ENCODE results near the gene MTARC2. TPM values are rescaled to one million over a fixed set of nuclear protein-coding genes. Genes with fewer than 3 reads are reported as not detected.

Gene MTARC2
- total RNA-seq, 6 experiments from 2014 or later = 41.8 to 140 (median 86.6) TPM

- peaks cover 0 to 64% (median 30%) of the 10 kb centered on the region in 4 donors for H3K4me1 ChIP-seq
- ATAC-seq (peak; percentile 52 to 69 (median 58)), DNase-seq (peak; percentile 70 to 89 (median 87))
- H3K27ac ChIP-seq = peak overlapping the region; percentile 43 to 92 (median 88)
- H3K27me3 ChIP-seq = no peaks in the 10 kb centered on the region
- intact Hi-C loops (cut with DNase I) = no loop called here
- TF ChIP-seq CTCF (IDR thresholded peaks at IDR 0.05) (no peak), POLR2A (IDR thresholded peaks at IDR 0.05) (no peak)
- 6% methylated on average over 16 of the region's 32 CpGs for WGBS (ENCODE audit: insufficient coverage, low coverage, low lambda C conversion rate, missing lambda C conversion rate)
- H3K4me3 ChIP-seq = peak overlapping the region; percentile 44 to 67 (median 61)
- peaks cover 0 to 22% (median 7%) of the 10 kb centered on the region in 4 donors for H3K36me3 ChIP-seq
- H3K9me3 ChIP-seq = no peaks in the 10 kb centered on the region
Measured at GRCh38 chr1:220787069-220787619, 39.0 kb downstream of the MTARC2 start.

GRCh38 chr1:220788900-220789299, 40.8 kb downstream of the MTARC2 start:
- DNase-seq = peak; percentile 53 to 89 (median 82)
- Histone ChIP-seq H3K27me3 (no peaks in the 10 kb centered on the region), H3K36me3 (peaks cover 0 to 5% (median 0%) of the 10 kb centered on the region in 4 donors), H3K9me3 (no peaks in the 10 kb centered on the region), H3K4me1 (peaks cover 0 to 75% (median 30%) of the 10 kb centered on the region in 4 donors), H3K27ac (peak overlapping the region; percentile 21 to 92 (median 88)), H3K4me3 (no peak overlapping the region)
- no peak for TF ChIP-seq POLR2A (IDR thresholded peaks at IDR 0.05)
- TF ChIP-seq CTCF (IDR thresholded peaks at IDR 0.05) = no peak
- ATAC-seq = peak; percentile 7 to 55 (median 28)
- intact Hi-C loops (cut with DNase I) = no loop called here
- 21% methylated on average over 7 of the region's 7 CpGs for WGBS (ENCODE audit: insufficient coverage, low coverage, low lambda C conversion rate, missing lambda C conversion rate)

DNA sequence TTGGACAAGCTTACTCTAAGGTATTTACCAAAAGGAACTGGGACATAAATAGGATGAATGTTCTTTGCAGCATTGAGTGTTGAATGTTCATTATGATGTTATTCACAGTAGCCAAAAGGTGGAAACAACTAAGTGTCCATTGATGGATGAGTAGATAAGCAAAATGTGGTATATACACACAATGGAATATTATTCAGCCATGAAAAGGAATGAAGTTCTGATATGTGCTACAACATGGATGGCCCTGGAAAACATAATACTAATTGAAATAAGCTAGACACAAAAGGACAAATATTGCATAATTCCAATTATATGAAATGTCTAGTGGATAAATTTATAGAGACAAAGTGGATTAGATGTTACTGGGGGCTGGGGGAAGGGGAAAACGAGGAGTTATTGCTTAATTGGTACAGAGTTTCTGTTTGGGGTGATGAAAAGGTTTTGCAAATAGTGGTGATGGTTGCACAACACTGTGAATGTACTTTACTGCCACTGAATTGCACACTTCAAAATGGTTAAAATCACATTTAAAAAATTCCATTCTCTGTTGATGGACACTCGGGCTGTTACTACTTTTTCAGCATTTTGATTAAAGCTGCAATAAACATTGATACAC, 41.5 kb downstream of the MTARC2 start:
- TF ChIP-seq CTCF (IDR thresholded peaks at IDR 0.05) (no peak), POLR2A (IDR thresholded peaks at IDR 0.05) (no peak)
- no peaks in the 10 kb centered on the region for H3K27me3 ChIP-seq
- intact Hi-C loops (cut with DNase I) = no loop called here
- H3K27ac ChIP-seq = peak overlapping the region; percentile 1 to 92 (median 88)
- no peaks in the 10 kb centered on the region for H3K9me3 ChIP-seq
- DNase-seq (no peak), ATAC-seq (peak in 3 of 4 donors; percentile 3 to 40 (median 19))
- H3K4me3 ChIP-seq = no peak overlapping the region
- H3K4me1 ChIP-seq = peaks cover 0 to 72% (median 27%) of the 10 kb centered on the region in 4 donors
- 24% methylated on average over 2 of the region's 2 CpGs for WGBS (ENCODE audit: insufficient coverage, low coverage, low lambda C conversion rate, missing lambda C conversion rate)
- no peaks in the 10 kb centered on the region for H3K36me3 ChIP-seq

GRCh38 chr1:220791285-220791684, 43.2 kb downstream of the MTARC2 start:
- 16% methylated on average over 6 of the region's 6 CpGs for WGBS (ENCODE audit: insufficient coverage, low coverage, low lambda C conversion rate, missing lambda C conversion rate)
- ATAC-seq = peak in 2 of 4 donors; percentile 1 to 23

More at GRCh38 chr1:220791285-220791684, 43.2 kb downstream of the MTARC2 start:
- Histone ChIP-seq H3K4me3 (no peak overlapping the region), H3K9me3 (no peaks in the 10 kb centered on the region), H3K27me3 (no peaks in the 10 kb centered on the region), H3K36me3 (no peaks in the 10 kb centered on the region), H3K27ac (peak overlapping the region in 2 of 3 donors; percentile 88 to 92), H3K4me1 (peaks cover 0 to 61% (median 18%) of the 10 kb centered on the region in 4 donors)
- TF ChIP-seq POLR2A (IDR thresholded peaks at IDR 0.05) (no peak), CTCF (IDR thresholded peaks at IDR 0.05) (no peak)
- intact Hi-C loops (cut with DNase I) = no loop called here
- peak in 1 of 3 donors; percentile 75 for DNase-seq

Measured in right lobe of liver (tissue), 6 donors.